Limb (tissue), 2 donors: ENCODE measurements around the gene UBE2QL1.
A peak's percentile ranks its signal among the peaks of the same experiment; 100 is the strongest.

Source experiments
- DNase-seq, 2 donors: peaks; one replicate each; pipeline ENCODE4 v3.0.0-alpha.2; 2016; ENCODE audit errors: extremely low spot score in 2 of 2

The UBE2QL1 gene

DNA sequence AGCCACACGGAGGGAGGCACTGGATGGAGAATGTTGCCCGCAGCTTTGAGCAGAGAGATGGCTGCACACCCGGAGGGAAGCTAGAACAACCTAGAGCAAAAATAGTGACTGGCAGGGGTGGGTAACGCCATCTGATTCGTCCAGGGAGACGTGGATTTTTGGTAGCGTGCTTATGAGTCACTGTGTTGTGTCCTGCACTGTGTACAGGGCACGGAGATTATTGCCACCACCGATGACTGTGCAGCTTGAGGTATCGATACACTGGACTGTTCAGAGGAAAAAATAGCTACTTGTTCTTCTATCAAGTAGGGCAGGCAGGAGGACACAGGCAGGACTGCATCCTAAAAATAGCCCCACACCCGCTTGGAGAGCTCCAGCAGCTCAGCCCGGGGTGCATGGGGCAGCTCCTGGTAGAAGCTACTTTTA lies 6.0 kb downstream of the UBE2QL1 start:
- DNase-seq = no peak

DNA sequence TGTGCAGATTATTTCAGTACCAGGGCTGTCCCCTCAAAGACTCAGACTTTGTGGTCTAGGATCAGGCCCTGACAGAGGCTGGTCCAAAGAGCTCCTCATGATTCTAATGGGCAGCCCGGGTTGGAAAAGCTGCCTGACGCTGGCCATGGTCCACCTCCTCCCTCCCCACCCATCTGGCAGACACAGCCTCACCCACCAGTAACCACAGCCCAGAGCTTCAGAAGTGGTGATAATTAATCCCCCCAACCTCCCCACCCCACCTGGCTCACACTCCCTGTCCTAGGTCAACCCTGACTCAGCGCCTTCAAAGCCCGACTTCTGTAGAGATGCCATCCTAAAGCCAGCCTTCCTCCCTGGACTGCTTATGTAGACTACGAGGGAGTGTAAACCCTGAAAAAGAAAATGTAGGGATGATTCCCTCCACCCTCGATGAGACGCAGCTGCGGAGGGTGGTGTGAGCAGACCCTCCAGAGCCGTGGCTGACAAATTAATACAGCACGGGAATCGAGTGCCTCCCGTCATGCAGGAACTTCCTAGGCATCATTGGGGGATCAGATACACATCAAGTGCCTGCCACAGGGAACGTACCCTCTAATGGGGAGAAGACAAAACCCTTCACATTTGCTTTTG lies 7.0 kb downstream of the UBE2QL1 start:
- DNase-seq = no peak

DNA sequence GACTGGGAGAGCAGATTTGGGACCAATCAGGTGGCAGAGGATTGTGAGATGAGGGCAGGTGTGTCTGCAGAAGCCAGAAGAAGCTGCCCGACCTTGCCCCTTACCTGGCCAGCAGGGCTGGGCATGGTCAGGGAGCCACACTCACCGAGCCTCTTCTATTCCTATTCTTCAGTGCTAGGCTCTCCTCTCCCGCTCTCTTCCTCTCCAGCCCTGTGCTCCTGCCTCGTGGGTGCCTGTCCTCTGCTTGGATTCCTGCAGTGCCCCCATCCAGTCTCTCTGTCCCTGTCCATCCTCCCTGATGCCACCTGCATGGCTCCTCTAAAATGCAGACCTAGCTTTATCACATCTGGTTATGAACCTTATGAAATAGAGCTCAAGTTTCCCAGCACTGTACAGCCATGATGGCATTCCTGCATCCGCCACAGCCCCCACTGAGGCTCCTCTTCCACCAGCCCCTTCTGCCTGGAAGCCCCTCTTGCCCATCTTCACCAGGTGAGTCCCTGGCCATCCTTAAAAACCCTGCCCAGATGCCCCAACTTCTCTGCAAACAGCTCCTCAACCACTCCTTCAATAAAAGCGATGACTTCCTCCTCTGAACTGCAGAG lies 8.2 kb downstream of the UBE2QL1 start:
- DNase-seq = no peak

DNA sequence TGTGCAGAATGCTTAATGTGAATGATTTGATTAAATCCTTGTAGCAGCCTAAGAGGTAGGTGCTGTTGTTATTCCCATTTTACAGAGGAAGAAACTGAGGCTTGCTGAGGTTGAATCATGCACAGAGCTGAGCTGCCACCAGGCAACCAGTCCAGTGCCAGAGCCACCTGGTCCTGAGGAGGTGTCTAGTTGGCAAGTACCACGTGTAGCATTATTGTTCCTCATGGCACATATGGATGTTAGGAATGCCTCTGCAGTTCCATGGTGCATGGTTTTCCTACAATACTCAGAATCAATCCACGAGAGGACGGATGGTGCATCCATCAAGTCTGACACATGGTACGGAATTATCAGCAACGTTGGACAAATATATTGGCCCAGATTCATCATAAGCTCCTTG lies 8.9 kb downstream of the UBE2QL1 start:
- DNase-seq = no peak

DNA sequence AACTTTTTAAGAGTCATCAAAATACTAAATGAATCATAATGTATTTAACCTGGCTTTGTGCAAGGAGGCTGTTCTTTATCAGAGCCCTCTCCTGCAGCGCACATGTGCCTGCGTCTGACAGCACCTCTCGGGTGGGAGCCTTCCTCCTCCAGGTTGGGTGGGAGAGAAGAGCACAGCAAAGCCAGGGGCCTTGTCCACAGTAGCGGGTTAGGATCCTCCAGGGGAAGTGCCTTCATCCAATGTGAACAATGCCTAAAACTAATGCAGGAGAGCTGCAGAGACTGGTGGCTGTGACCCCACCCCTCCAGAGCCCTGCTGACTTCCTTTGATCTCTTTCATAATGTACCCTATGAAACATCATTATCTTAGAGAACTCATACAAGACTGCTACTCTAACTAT lies 10.2 kb downstream of the UBE2QL1 start:
- no peak for DNase-seq

DNA sequence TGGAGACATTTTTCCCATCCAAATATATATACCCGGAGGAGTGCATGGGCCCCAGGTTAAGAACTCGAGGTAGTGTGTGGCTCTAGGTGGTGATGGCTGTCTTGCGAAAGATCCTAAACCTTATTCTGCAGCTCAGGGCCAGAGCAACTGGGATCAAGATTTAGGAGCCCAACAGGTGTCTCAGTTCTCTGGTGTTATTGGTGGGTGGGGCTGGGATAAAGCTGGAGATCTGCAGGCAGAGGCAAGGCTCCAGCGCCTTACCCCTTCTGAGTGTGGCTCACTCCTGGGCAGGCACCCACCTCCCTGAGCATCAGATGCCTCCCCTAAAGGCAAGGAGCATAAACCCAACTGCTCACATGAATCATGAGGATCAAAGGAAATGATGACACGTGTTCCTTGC lies 11.2 kb downstream of the UBE2QL1 start:
- DNase-seq = no peak

DNA sequence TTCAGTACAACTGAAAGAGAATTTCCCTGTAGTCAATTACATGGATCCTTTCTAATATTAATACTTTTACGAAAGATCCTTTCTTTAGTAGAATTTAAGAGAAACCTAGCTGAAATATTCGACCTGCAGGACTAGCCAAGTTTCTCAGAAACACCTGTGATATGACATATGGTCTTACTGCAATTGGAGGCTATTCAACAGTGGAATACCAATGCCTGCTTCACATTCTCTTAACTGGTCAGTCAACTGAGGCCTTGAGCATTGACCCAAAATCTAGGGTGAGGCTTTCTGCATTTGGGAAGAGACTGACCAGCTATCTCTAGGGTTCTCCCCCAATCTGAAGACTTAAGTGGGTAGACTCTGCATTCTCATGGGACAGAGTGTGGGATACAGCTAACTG lies 12.3 kb downstream of the UBE2QL1 start:
- no peak for DNase-seq

DNA sequence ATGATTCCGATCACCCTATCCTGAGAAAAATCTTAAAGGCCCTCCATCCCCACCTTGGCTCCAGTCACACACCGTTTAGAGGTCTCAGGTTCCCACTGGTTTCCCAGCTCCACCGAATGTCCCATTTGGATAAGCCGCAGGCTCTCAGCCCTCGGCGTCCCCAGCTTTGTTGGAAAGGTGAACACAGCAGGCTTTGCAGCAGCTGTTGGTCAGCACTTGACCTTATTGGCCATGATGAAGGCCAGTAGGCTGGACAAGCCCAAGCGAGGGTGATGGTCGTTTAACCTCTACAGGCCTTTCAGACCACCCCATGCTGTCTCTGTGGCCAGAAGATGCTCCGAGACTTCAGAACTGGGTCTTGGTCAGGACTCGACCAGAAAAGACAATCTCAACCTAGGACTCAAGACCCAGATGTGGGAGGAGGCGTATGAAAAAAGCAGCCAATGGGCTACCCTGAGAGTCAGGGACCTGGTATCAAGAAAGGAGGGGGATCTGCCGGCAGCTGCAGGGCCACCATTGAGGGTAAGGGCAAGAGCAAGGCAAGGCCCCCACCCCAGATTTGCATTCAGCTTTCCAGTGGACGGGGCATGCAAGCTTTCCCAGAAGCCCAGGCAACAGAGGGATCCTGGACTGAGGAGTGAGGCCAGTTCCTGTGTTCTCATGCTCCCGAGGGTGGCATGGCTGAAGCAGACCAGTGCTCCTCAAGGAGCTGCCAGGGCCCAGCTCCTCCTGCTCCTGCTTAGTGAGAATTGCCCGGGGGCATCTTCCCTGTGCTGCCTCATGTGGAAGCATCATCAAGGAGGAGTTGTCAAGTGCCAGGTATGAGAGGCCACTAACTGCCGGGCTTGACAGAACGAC lies 13.4 kb downstream of the UBE2QL1 start:
- DNase-seq = no peak

DNA sequence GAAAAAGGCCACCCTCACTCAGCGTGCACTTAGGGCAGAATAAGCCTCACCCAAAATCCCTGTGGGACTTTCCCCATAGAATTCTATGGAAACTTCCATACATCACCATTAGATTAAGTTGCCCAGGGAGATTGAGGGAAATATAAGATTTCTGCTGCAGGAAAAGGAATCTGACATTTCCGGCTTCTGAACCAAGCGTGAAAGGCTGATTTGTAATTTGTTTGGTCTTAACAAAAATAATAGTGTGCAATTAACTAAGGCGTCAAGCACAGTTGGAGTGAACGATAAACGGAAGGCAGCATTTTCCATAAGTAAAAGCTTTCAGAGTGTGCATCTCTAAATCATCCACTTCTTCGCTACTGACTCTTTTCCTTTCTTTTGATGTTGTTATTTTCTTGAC lies 14.0 kb downstream of the UBE2QL1 start:
- no peak for DNase-seq

DNA sequence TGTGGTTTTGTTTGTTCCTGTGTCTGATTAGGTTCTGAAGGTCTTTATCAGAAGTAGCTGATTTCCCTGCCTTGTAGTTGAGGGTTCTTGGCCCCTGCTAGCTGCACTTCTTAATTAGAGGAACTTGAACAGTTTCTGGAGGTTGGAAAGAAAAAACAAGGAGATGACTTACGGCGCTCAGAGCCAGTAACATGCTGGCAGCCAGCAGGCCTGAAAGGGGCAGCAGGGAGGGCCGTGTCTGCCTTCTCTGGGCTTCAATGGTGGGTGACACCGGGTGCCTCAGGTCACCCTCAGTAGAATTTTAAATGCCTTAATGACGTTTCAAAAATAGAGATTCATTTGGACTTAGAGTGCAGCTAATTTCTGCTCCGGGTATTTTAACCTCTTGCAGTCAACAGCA lies 15.8 kb downstream of the UBE2QL1 start:
- DNase-seq = no peak

DNA sequence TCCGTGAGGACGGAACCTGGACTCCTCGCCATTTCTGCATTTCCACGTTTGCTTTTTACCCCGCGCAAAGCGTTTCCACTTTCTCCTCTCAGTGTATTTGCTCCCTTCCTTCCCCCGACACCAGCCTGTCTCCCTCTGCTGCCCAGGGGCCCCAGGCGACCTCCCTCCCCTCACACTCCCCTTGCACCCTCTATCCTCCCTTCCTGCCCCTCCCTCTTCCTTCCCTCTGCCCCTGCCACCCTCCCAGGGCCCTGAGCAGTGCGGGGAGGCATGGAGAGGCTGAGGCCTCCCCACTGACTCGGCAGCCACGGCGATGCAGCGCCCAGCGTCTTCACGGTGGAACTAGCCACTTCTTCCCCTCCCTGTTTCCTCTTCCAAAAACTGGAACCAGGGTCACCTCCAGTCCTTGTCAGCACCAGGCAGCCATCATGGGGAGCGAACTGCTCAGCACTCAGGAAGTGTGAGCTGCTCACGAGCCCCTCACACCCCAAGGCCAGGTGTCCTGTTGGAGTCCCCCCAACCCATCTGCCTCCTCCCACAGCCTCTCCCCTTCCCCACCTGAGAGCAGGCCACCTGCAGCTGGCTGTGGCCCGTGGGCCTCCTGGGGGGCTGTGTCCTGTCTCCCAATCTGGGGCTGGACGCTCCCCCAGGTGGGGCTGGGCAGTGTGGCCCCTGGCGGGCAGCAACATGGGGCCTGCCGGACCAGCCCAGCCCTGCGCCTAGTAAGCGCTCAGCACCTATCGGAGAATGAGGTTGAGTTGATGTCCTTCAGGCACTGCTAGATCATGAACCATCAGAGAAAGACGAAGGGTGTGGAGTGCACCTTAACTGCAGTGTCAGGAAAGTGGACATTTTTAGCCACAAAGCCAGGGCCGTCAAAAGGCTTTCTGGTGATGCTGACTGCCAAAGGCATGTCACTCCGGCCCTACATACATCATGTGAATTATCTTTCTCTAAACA lies 17.5 kb downstream of the UBE2QL1 start:
- DNase-seq = peak in 1 of 2 donors; percentile 13

DNA sequence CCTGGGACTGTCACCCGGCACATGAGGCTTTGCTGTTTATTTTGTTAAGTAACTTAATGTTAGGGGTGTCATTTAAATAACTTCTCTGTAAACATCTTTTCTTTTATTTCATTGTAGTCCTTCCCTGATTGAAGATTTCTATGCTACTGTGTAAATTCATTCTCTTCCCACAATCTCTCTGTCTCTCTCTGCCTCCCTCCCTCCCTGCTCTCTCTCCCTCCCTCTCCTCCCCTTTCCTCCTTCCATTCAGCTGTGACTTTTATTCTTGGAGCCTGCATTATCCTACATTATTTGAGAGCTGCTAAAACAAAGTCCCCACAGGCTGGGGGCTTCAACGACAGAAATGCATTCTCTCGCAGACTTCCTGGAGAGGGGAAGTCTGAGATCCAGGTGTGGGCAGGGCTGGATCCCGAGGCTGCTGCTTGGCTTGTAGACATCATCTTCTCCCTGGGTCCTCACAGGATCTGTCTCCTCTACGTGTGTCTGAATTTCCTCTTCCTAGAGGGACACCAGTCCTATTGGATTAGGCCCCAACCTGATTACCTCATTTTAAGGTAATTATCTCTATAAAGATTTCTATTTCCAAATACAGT lies 18.4 kb downstream of the UBE2QL1 start:
- DNase-seq = peak in 1 of 2 donors; percentile 11

DNA sequence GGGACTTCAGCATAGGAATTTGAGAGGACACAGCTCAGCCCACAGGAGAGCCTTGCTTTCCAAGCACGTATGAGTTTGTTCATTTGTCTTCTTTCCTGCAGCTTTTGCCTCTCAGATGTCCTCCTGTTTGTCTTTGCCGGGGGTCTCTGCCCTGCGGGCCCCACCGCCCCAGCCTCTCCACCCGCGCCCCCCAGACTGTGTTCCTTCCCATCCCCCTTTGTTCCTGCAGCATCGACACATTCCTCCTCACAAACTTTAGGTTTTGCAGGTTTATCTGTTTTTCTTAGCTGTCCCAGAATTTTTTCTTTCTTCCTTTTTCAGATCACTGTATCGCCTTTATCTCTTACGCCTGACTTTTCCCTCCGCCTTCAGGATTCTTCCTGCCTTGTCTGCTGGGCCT lies 18.9 kb downstream of the UBE2QL1 start:
- peak in 1 of 2 donors; percentile 12 for DNase-seq

DNA sequence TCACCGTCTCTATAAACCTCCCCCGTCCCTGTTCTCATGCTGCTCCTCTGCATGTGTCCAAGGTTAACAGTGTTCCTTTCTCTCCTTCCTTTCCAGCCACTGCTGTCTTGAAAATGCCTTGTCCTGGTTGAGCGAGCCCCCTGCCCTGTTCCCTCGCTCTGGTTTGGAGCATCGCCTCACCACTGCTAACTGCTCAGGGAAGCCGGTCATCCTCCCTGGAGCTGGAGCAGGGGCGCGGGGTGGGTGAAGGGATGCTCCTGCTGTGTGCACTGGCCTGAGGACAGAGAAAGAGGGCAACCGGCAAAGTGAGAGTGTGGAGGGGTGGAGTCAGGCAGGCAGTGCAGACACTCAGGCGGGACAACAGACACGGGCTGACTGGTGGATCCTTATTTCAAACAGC lies 19.4 kb downstream of the UBE2QL1 start:
- DNase-seq = peak in 1 of 2 donors; percentile 22

DNA sequence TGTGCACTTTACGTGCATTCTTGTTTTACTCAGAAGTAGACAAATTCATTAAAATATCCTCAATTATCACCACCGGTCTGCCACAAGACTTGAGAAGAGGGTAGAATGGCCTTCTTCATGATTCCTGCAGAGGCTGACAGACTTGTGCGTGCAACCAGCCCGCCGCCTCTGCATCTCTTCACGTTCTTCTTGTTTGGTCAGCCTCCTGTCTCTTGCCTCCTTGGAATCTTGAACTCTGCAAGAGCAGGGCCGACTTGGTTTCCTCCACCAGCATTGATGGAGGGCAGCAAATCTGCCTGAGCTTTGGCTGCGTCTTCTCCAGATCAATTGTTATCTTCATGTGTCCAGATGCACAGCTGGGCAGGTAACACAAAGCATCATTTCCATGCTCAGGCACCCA lies 20.2 kb downstream of the UBE2QL1 start:
- peak in 1 of 2 donors; percentile 4 for DNase-seq

DNA sequence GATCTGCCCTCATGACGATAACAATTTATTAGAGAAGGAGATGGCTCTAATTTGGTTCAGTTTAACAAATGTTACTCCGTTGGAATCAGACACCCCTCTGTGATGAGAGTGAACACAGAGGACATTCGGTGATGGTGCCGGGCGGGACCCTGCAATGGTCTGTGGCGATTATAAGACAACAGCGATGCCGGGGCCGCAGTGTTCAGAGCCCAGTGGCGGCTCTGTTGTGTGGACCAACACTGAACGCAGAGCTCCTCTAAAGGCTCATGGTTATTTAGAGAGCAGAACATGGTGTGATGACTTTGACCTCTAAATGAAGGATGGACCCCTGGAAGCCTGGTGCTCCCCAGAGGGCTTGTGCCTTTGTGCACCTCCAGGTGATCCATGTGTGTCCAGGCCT lies 21.2 kb downstream of the UBE2QL1 start:
- peak in 1 of 2 donors; percentile 9 for DNase-seq

DNA sequence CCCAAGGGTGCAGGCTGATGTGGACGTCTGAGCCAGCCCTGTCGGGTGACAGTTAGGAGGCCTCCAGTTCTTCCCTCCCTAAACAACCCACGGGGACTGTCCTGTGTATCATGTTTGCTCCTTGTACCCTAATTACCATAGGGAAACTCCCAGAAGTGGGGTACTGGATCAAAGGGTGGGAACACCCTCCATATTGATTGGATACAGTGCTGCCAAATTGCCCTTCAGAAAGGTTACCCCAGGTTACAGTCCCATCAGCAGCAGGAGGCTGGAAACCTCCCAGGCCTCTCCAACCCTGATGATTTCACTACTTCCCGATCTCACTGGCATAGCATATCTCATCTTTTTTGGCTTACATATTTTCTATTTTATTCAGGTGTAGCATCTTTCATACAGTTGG lies 22.0 kb downstream of the UBE2QL1 start:
- DNase-seq = peak in 1 of 2 donors; percentile 5

DNA sequence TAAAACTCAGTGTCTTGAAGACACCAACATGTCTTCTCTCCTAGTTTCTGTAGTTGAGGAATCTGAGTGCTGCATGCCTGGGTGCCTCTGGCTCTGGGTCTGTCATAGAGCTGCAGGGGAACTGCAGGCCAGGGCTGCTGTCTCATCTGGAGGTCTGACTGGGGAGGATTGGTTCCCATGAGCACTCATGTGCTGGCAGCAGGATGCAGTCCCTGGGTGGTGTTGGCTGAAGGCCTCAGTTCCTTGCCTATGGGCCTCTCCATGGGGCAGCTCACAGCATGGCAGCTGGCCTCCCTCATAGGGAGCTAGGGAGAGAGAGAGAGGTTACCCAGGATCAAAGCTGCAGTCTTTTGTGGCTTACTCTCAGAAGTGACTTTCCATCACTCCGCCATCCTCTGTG lies 22.6 kb downstream of the UBE2QL1 start:
- peak in 1 of 2 donors; percentile 7 for DNase-seq

DNA sequence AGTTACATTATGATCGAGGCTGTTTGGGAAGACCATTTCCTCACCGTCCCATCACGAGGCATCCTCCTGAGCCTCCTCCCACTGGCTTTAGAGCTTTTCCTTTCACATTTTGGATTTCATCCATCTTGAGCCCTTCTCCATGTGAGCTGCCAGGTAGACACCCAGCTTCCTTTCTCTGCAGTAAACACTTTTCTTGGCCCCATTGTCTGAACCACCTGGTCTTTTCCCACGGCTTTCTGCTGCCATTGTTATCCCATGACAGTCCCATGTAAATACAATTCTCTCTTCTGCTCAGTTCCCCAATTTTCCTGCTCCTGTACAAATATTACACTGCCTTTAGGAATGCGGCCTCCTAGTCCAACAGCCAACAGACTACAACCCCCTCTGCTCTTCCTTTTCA lies 24.1 kb downstream of the UBE2QL1 start:
- no peak for DNase-seq

DNA sequence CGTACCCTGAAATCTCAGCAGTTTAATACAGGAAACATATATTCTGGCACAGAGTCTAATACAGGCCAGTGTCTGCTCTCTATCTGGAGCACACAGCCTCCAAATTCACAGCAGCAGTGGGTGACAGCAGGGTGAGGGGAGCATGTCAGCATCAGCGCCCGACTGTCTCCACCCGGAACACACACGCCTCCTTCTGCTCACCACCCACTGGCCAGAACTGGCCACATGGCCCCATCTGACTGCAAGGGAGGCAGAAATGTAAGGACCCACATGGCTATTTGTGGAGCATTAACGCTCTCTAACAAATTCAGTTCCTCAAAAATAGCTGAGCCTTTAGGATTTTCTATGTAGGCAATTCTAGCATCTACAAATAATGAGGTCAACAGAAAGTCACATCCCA lies 24.6 kb downstream of the UBE2QL1 start:
- DNase-seq = no peak
